Stimulated activated CD8-positive, alpha-beta memory T cell treated with anti-CD3 and anti-CD28 coated beads, Interleukin-2, amount 100 ng/mL, for 48 hours (primary cell): ENCODE measurements around the gene FRG1.
"Not testable (repeated sequence)": the region's sequence is repeated elsewhere in the genome, so short reads cannot be mapped to it uniquely, and the experiment has no call there.

ENCODE experiments used
- DNase-seq, 2 donors: peaks; one replicate each; pipeline ENCODE4 v3.0.0-alpha.2; 2020; ENCODE audit warnings: low read depth in 2 of 2

FRG1 gene

GRCh38 chr4:189985651-189986243, 45.1 kb downstream of the FRG1 start:
- not testable (repeated sequence) for DNase-seq

GRCh38 chr4:189988877-189989431, 48.3 kb downstream of the FRG1 start:
- DNase-seq = no peak

- DNase-seq = not testable (repeated sequence)
Observed at GRCh38 chr4:189989941-189990340, 49.3 kb downstream of the FRG1 start.
